Measurements from ENCODE around the gene UGT1A4. TPM values are rescaled to one million over a fixed set of nuclear protein-coding genes. Genes with fewer than 3 reads are reported as not detected.

The UGT1A4 gene
- total RNA-seq, 1 donor from 2014 or later = not detected

GRCh38 chr2:233807966-233808935 is 89.7 kb downstream of the UGT1A4 start:
- intact Hi-C loops (cut with micrococcal nuclease) = no loop called here

- intact Hi-C loops (cut with micrococcal nuclease) = no loop called here
Observed at GRCh38 chr2:233810385-233810784, 91.8 kb downstream of the UGT1A4 start.

- intact Hi-C loops (cut with micrococcal nuclease) = no loop called here
Observed at GRCh38 chr2:233811087-233811486, 92.6 kb downstream of the UGT1A4 start.

GRCh38 chr2:233811732-233812131 is 93.2 kb downstream of the UGT1A4 start:
- intact Hi-C loops (cut with micrococcal nuclease) = no loop called here

- intact Hi-C loops (cut with micrococcal nuclease) = no loop called here
Observed at GRCh38 chr2:233813236-233814055, 94.9 kb downstream of the UGT1A4 start.

- intact Hi-C loops (cut with micrococcal nuclease) = no loop called here
Observed at GRCh38 chr2:233814056-233814835, 95.7 kb downstream of the UGT1A4 start.

GRCh38 chr2:233815861-233816260 is 97.3 kb downstream of the UGT1A4 start:
- intact Hi-C loops (cut with micrococcal nuclease) = no loop called here

- intact Hi-C loops (cut with micrococcal nuclease) = no loop called here
Observed at GRCh38 chr2:233816334-233816733, 97.8 kb downstream of the UGT1A4 start.

GRCh38 chr2:233816771-233817170 is 98.2 kb downstream of the UGT1A4 start:
- intact Hi-C loops (cut with micrococcal nuclease) = no loop called here

GRCh38 chr2:233817361-233817911 is 98.9 kb downstream of the UGT1A4 start:
- intact Hi-C loops (cut with micrococcal nuclease) = no loop called here

GRCh38 chr2:233817995-233818638 is 99.6 kb downstream of the UGT1A4 start:
- intact Hi-C loops (cut with micrococcal nuclease) = no loop called here

GRCh38 chr2:233818639-233819621 is 100.4 kb downstream of the UGT1A4 start:
- intact Hi-C loops (cut with micrococcal nuclease) = no loop called here

GRCh38 chr2:233819884-233820773 is 101.6 kb downstream of the UGT1A4 start:
- intact Hi-C loops (cut with micrococcal nuclease) = no loop called here

GRCh38 chr2:233820774-233821105 is 102.2 kb downstream of the UGT1A4 start:
- intact Hi-C loops (cut with micrococcal nuclease) = no loop called here

GRCh38 chr2:233821196-233821595 is 102.7 kb downstream of the UGT1A4 start:
- intact Hi-C loops (cut with micrococcal nuclease) = no loop called here

- intact Hi-C loops (cut with micrococcal nuclease) = no loop called here
Observed at GRCh38 chr2:233821709-233822100, 103.2 kb downstream of the UGT1A4 start.

GRCh38 chr2:233822101-233822771 is 103.7 kb downstream of the UGT1A4 start:
- intact Hi-C loops (cut with micrococcal nuclease) = no loop called here
